ENCODE measurements around the gene UPP2. TPM values are rescaled to one million over a fixed set of nuclear protein-coding genes. Genes with fewer than 3 reads are reported as not detected.

The UPP2 gene
- total RNA-seq, 2 donors from 2014 or later = not detected

GRCh38 chr2:158128168-158128973, 26.7 kb downstream of the UPP2 start:
- no peak for DNase-seq (ENCODE audit: low spot score)
- no peaks in the 10 kb centered on the region for H3K27me3 ChIP-seq (replicated peaks; ENCODE audit: insufficient read depth)
- whole genome bisulfite sequencing = 89% methylated on average over 2 of the region's 2 CpGs
- TF ChIP-seq POLR2A (IDR thresholded peaks at IDR 0.05) (no peak), CTCF (IDR thresholded peaks at IDR 0.05) (no peak), POLR2AphosphoS5 (IDR thresholded peaks at IDR 0.05) (no peak)
- no peak overlapping the region for H3K4me3 ChIP-seq
- H3K36me3 ChIP-seq = no peaks in the 10 kb centered on the region
- H3K4me1 ChIP-seq (replicated peaks) = no peaks in the 10 kb centered on the region
- intact Hi-C loops (cut with DNase I) = no loop called here
- H3K9me3 ChIP-seq = no peaks in the 10 kb centered on the region
- H3K27ac ChIP-seq = no peak overlapping the region

GRCh38 chr2:158129037-158129436, 27.4 kb downstream of the UPP2 start:
- DNase-seq (ENCODE audit: low spot score) = no peak
- Histone ChIP-seq H3K4me1 (replicated peaks) (no peaks in the 10 kb centered on the region), H3K27me3 (replicated peaks; ENCODE audit: insufficient read depth) (no peaks in the 10 kb centered on the region), H3K27ac (no peak overlapping the region), H3K9me3 (no peaks in the 10 kb centered on the region), H3K4me3 (no peak overlapping the region), H3K36me3 (no peaks in the 10 kb centered on the region)
- intact Hi-C loops (cut with DNase I) = no loop called here
- 55% methylated on average over 5 of the region's 5 CpGs for WGBS
- no peak for TF ChIP-seq POLR2A (IDR thresholded peaks at IDR 0.05)
- no peak for TF ChIP-seq CTCF (IDR thresholded peaks at IDR 0.05)

- intact Hi-C loops (cut with DNase I) = no loop called here
- H3K4me3 ChIP-seq = no peak overlapping the region
- 86% methylated on average over 2 of the region's 2 CpGs for WGBS
- no peak for TF ChIP-seq CTCF (IDR thresholded peaks at IDR 0.05)
- H3K27me3 ChIP-seq (replicated peaks; ENCODE audit: insufficient read depth) = no peaks in the 10 kb centered on the region
- H3K36me3 ChIP-seq = no peaks in the 10 kb centered on the region
- no peak for DNase-seq (ENCODE audit: low spot score)
- no peaks in the 10 kb centered on the region for H3K9me3 ChIP-seq
- no peak overlapping the region for H3K27ac ChIP-seq
- H3K4me1 ChIP-seq (replicated peaks) = no peaks in the 10 kb centered on the region
Measured at GRCh38 chr2:158130832-158131473, 29.3 kb downstream of the UPP2 start.

- intact Hi-C loops (cut with DNase I) = no loop called here
- 70% methylated on average over 1 of the region's 1 CpG for WGBS
- DNase-seq (ENCODE audit: low spot score) = no peak
- Histone ChIP-seq H3K9me3 (no peaks in the 10 kb centered on the region), H3K4me1 (replicated peaks) (no peaks in the 10 kb centered on the region), H3K36me3 (no peaks in the 10 kb centered on the region), H3K27ac (no peak overlapping the region), H3K4me3 (no peak overlapping the region), H3K27me3 (replicated peaks; ENCODE audit: insufficient read depth) (no peaks in the 10 kb centered on the region)
- TF ChIP-seq POLR2AphosphoS5 (IDR thresholded peaks at IDR 0.05) (no peak), CTCF (IDR thresholded peaks at IDR 0.05) (no peak), POLR2A (IDR thresholded peaks at IDR 0.05) (no peak)
Measured at GRCh38 chr2:158131483-158131912, 29.8 kb downstream of the UPP2 start.
